HFF-Myc (cell line): ENCODE results near the gene PBX3.

ENCODE experiments used
- DNase-seq: peaks from one replicate; pipeline ENCODE4 v3.0.0-alpha.2; 2011; ENCODE audit warnings: low read depth; ENCODE audit errors: extremely low read depth
- H3K4me3 ChIP-seq: replicated peaks from 2 replicates; pipeline ENCODE4 v1.5.1; 2011; ENCODE audit warnings: low read depth, mild to moderate bottlenecking, control low read depth, low read length
- CTCF ChIP-seq: IDR thresholded peaks from 2 replicates; pipeline ENCODE4 v1.5.1; 2012; ENCODE audit warnings: mild to moderate bottlenecking, low read depth, low read length, control low read depth; ENCODE audit errors: missing control alignments

The PBX3 gene

DNA sequence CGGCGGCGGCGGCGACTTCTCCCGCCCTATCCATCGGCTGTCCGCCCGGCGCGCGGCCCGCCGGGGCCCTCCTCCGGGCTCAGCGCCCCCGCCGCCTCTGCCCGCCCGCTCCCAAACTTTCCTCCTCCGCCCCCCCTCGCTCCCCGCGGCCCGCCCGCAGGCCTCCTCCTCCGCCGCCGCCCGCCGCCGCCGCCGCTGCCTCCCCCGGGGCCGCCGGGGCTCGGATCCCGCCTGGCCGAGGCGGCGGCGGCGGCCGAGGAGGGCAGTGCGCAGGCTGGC, 460 bp upstream of the PBX3 start:
- peak overlapping the region; percentile 47 for H3K4me3 ChIP-seq
- TF ChIP-seq CTCF = no peak
- DNase-seq = no peak

GRCh38 chr9:125747765-125748445, 732 bp downstream of the PBX3 start:
- peak overlapping the region; percentile 81 for H3K4me3 ChIP-seq
- no peak for DNase-seq
- TF ChIP-seq CTCF = no peak

- no peak for TF ChIP-seq CTCF
- peak overlapping the region; percentile 81 for H3K4me3 ChIP-seq
Observed at GRCh38 chr9:125748446-125749099, 1.4 kb downstream of the PBX3 start.

DNA sequence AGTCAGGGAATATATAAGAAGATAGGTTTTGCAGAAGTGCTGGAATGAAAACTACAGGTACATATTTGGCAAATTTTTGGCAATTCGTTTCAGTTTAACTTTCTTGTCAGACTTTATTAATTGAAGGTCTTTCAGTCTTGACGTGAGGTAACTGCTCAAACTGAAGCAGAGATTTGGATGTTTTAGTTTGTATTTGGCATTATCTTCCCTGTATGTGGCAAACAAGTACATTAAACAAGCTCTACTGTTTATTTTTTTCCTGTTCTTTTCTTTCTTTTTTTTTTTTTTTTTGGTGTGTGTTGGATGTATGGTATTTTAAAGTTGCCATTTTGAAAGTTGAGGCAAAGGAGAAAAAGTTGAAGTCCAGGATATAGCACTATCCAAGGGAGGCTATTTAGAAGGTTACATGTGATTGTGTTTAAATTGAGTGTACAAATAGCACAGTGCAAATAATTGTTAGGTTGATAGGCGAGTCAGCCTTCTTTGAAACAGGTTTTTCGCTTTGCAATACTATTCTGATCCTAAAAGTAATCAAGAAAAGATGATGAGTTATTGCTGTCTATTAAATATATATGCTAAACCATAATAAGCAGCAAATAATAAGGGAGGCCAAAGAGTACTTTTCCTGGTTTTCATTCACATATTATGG, 2.2 kb downstream of the PBX3 start:
- TF ChIP-seq CTCF = no peak
- peak overlapping the region; percentile 81 for H3K4me3 ChIP-seq
- DNase-seq = no peak

More at GRCh38 chr9:125748446-125749099, 1.4 kb downstream of the PBX3 start:
- DNase-seq = no peak

DNA sequence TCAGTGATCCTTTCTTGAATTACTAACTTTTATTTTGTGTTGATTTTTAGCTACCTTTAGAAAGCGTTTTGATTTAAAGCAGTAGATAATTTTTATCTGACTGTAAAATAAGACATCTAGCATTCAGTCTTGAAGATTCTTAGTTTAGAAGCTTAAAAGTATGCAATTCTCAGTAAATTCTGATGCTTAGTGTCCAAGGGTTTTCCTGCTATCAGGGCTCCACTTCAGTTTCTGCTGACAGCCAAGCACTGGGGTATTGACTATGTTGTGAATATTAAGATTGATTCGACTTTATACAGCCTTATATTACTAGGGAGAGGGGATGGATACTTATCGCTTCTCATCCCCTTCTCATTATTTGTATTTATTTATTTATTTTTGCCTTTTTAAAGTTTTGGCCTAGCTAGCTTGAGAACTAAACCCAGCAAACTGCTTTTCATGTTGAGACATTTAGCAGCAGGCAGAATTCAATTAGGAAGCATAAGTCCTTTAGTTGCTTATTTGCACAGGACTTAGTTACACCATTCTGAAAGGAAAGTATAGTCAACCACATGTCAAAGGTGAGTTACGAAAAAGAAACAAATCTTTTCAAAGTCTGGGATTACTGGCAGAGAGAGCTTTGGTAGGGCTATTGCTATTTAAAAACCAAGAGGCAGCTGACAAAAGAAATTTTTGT, 2.9 kb downstream of the PBX3 start:
- DNase-seq = no peak
- H3K4me3 ChIP-seq = peak overlapping the region; percentile 81
- TF ChIP-seq CTCF = no peak

- H3K4me3 ChIP-seq = peak overlapping the region; percentile 81
Observed at GRCh38 chr9:125750627-125751011, 3.4 kb downstream of the PBX3 start.

More at GRCh38 chr9:125750627-125751011, 3.4 kb downstream of the PBX3 start:
- no peak for TF ChIP-seq CTCF
- DNase-seq = no peak
